ENCODE data around the gene SLC9B2.

SLC9B2 gene

DNA sequence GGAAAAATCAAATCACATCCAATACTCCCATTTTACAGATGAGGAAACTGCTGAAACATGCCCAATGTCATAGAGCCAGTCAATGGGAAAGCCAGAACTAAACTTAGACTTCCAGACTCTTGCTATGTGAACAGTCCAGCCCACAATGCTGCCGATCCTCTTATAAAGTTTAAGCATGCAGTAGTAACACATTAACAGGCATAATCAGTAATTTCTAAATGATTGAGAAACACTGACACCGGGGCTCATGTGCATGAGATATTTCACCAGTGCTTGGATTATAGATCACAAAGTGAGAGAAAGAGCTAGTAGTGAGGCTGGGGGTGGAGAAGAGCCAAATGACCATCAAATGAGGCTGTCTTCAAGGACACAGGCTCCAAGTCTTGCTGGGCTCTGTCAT, 20.6 kb upstream of the SLC9B2 start:
- TF ChIP-seq, protein P1, sequence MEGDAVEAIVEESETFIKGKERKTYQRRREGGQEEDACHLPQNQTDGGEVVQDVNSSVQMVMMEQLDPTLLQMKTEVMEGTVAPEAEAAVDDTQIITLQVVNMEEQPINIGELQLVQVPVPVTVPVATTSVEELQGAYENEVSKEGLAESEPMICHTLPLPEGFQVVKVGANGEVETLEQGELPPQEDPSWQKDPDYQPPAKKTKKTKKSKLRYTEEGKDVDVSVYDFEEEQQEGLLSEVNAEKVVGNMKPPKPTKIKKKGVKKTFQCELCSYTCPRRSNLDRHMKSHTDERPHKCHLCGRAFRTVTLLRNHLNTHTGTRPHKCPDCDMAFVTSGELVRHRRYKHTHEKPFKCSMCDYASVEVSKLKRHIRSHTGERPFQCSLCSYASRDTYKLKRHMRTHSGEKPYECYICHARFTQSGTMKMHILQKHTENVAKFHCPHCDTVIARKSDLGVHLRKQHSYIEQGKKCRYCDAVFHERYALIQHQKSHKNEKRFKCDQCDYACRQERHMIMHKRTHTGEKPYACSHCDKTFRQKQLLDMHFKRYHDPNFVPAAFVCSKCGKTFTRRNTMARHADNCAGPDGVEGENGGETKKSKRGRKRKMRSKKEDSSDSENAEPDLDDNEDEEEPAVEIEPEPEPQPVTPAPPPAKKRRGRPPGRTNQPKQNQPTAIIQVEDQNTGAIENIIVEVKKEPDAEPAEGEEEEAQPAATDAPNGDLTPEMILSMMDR (IDR thresholded peaks at IDR 0.05; ENCODE audit: insufficient read depth, missing control alignments) = no peak
- DNase-seq (ENCODE audit: insufficient read length, low spot score) (no peak), FAIRE-seq (peak; percentile 6)

DNA sequence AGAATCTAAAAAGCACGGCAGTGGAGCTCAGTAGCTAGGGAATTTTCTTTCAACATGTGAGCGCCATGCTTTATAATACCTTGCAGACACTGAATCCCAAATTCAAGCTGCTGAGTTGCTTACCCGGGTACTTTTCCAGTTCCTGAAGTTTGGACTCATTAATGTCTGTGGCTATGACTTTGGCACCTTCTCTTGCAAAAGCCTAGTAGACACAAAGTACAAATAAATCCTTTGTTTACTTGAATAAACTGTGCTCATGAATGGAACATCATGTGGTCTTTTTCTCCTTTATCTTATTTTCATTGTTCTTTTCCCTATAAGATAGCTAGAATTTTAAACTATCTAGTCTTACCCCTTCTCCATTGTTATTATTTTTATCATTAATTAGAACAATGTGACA, 18.5 kb upstream of the SLC9B2 start:
- FAIRE-seq (no peak), DNase-seq (ENCODE audit: insufficient read length, low spot score) (no peak)
- TF ChIP-seq, protein P1 (IDR thresholded peaks at IDR 0.05; ENCODE audit: insufficient read depth, missing control alignments) = no peak

DNA sequence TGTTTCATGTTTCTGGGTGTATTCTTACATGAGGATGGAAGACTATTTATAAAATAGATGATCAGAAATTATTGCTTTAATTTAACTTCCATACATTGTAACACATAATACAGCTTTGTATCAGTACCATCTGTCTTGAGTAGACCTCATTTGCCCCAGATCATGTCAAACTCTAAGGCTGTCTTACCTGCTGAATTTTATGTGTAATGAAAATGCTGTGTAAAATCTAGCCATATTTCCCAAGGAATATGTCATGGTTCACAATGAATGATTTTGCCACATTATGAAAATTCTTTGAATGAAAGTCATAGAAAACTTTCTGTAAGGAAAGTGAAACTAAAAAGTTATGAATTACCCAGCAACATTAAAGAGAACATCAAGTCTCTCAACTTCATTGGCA, 15.7 kb upstream of the SLC9B2 start:
- TF ChIP-seq, protein P1 (IDR thresholded peaks at IDR 0.05; ENCODE audit: insufficient read depth, missing control alignments) = no peak
- no peak for DNase-seq (ENCODE audit: insufficient read length, low spot score)
- no peak for FAIRE-seq

DNA sequence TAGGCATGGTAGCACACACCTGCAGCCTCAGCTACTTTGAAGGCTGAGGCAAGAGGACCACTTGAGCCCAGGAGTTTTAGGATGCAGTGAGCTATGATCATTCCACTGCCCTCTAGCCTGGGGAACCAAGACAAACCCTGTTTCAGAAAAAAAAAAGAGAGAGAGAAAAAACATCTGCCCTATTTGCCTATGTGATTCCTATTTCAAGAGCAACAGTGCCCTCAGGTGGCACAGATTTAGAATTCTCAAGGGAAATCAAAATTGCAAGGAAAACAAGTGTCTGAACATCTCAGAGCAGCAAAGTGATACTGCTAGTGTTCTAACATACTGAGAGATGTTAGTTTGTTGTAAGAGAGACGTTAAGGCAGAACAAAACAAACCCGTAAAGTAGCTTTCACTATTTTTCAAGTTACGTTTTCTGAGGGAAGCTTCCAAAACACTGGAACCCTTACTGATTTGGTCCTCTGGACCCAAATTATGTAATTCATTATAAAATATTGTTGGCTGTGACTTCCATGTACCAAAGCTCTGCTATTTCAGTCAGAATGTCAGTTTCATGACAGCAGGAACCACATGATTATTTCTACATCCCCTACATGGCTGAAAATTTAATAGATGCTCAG, 15.2 kb upstream of the SLC9B2 start:
- DNase-seq (ENCODE audit: insufficient read length, low spot score) (no peak), FAIRE-seq (peak; percentile 94)
- TF ChIP-seq, protein P1 (IDR thresholded peaks at IDR 0.05; ENCODE audit: insufficient read depth, missing control alignments) = peak; percentile 80

DNA sequence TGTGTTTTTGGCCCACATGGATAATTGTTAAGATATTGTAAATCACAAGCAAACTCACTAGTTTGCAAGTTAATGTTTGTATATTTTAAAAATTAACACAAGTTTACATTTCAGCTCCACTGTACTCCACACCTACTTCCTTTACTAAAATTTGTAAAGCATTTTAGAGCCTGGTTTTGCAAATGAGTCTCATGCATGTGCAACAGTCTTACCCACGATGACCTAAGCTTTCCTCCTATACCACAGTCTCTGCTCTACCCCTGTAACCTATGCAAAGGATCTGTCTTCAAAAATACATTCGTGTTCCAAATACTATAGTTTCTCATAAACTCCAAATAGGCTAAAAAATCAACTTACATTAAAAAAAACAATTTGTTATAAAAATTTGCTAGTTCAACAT, 12.9 kb upstream of the SLC9B2 start:
- DNase-seq (ENCODE audit: insufficient read length, low spot score) (no peak), FAIRE-seq (no peak)
- TF ChIP-seq, protein P1 (IDR thresholded peaks at IDR 0.05; ENCODE audit: insufficient read depth, missing control alignments) = no peak

DNA sequence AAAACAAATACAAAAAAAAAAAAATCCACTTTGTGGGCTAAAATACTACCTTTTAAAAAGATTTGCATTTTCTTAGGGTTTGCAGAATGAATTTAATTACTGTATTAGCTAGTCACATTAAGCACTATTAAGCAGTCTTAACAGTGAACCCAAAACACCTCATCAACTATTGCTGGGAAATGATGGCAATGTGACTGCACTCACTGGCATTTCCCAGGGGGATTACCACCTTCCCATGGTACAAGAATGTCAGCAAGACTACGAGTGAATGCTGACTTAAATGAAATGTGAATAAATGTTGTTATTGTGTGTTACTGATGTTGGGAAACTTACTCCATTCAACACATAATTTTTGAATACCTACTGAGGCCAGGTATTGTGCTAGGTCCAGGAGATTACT, 10.0 kb upstream of the SLC9B2 start:
- no peak for FAIRE-seq
- DNase-seq (ENCODE audit: insufficient read length, low spot score) = no peak
- TF ChIP-seq, protein P1 (IDR thresholded peaks at IDR 0.05; ENCODE audit: insufficient read depth, missing control alignments) = no peak

DNA sequence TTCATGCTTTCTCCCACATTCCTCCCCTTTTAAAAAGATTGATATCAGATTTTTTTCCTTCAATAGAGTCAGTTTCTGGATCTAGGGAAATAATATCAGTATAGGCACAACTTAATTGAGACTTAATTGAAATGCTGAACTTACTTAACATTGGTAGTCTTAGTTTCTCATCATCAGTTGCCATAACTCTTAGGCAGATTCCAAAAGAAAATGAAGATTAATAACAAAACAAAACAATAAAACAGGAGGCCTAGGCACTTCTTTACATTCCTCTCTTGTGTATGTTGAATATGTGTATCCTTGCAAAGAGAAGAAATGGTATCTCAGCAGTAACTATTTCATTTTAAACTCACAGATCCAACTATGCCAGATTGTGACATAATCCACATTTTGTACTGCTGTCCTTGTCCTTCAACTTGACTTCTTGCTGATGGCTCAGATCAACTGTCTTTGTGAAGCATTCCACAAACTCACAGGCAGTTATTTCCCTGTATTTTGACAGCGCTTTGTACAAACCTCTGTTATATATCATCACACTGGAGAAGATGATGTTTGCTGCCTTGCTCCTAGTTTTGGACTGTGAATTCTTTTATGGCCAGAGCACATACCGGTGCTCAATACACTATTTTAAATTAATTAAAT, 9.1 kb upstream of the SLC9B2 start:
- no peak for FAIRE-seq
- no peak for DNase-seq (ENCODE audit: insufficient read length, low spot score)
- TF ChIP-seq, protein P1 (IDR thresholded peaks at IDR 0.05; ENCODE audit: insufficient read depth, missing control alignments) = no peak

Measured in D721Med (cell line).